ENCODE measurements around the gene SRPX2.

GRCh38 chrX:100596601-100597000 lies 47.4 kb upstream of the SRPX2 start:
- TF ChIP-seq POLR2A (IDR thresholded peaks at IDR 0.05) (no peak), CTCF (IDR thresholded peaks at IDR 0.05) (no peak)

All from esophagus squamous epithelium (tissue), 4 donors.